SK-N-SH (cell line): ENCODE measurements around the gene HEBP1.

ENCODE experiments used
- ELF1 ChIP-seq: IDR thresholded peaks from 2 replicates; pipeline ENCODE4 v1.4.0; 2012
- GABPA ChIP-seq: IDR thresholded peaks from 2 replicates; pipeline ENCODE4 v1.4.0; 2012; ENCODE audit warnings: low read depth, mild to moderate bottlenecking
- RAD21 ChIP-seq: IDR thresholded peaks from 2 replicates; pipeline ENCODE4 v1.6.1; 2012; ENCODE audit warnings: mild to moderate bottlenecking, low read length
- SMC3 ChIP-seq: IDR thresholded peaks from 2 replicates; pipeline ENCODE4 v1.6.1; 2012; ENCODE audit warnings: low read depth, low read length, improper control_type of control experiment
- TAF1 ChIP-seq: IDR thresholded peaks from 2 replicates; pipeline ENCODE4 v1.6.1; 2012; ENCODE audit warnings: low read depth, mild to moderate bottlenecking, low read length, moderate library complexity, borderline replicate concordance
- YY1 ChIP-seq: IDR thresholded peaks from 2 replicates; pipeline ENCODE4 v1.4.0; 2012; ENCODE audit warnings: low read depth, mild to moderate bottlenecking
- TF ChIP-seq, protein P1 (sequence below): fragments of 200-600 bp; sonication (generic); IDR thresholded peaks from 2 replicates; pipeline ENCODE4 v1.6.1; 2017; ENCODE audit warnings: antibody characterized with exemption, mild to moderate bottlenecking, moderate library complexity
- TF ChIP-seq, protein P2 (sequence below): IDR thresholded peaks from 2 replicates; pipeline ENCODE4 v1.6.1; 2012; ENCODE audit warnings: mild to moderate bottlenecking, low read depth, low read length, moderate library complexity
- TF ChIP-seq, protein P3 (sequence below): IDR thresholded peaks from 2 replicates; pipeline ENCODE4; 2012
- TF ChIP-seq, protein P4 (sequence below): fragments of 150-350 bp; IDR thresholded peaks from 2 replicates; pipeline ENCODE4 v1.6.1; 2016; ENCODE audit warnings: mild to moderate bottlenecking, low read depth, low read length
- TF ChIP-seq, protein P5 (sequence below): IDR thresholded peaks from 2 replicates; pipeline ENCODE4 v1.4.0; 2012; ENCODE audit warnings: low read depth

DNA sequence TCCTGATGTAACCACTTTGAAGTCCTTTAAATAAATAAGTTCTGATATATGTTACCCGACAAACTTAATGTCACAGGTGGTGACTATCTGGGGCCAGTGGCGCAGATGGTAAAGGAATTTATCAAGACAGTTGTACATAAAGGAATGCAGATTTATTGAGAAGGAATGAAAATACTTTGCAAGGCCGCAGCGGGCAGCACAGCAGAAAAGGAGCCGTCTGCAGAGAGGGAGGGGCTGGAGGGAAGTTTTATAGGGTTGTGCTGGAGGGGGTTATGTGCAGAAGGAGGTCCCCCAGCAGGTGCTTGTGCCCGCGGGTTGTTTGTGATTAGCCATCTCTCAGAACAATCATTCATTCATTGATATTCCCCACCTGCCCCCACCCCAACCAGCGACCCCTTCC is 65.5 kb downstream of the HEBP1 start:
- TF ChIP-seq, protein P1, sequence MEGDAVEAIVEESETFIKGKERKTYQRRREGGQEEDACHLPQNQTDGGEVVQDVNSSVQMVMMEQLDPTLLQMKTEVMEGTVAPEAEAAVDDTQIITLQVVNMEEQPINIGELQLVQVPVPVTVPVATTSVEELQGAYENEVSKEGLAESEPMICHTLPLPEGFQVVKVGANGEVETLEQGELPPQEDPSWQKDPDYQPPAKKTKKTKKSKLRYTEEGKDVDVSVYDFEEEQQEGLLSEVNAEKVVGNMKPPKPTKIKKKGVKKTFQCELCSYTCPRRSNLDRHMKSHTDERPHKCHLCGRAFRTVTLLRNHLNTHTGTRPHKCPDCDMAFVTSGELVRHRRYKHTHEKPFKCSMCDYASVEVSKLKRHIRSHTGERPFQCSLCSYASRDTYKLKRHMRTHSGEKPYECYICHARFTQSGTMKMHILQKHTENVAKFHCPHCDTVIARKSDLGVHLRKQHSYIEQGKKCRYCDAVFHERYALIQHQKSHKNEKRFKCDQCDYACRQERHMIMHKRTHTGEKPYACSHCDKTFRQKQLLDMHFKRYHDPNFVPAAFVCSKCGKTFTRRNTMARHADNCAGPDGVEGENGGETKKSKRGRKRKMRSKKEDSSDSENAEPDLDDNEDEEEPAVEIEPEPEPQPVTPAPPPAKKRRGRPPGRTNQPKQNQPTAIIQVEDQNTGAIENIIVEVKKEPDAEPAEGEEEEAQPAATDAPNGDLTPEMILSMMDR, result no peak
- TF ChIP-seq ELF1, result no peak
- no peak for TF ChIP-seq RAD21
- no peak for TF ChIP-seq TAF1
- TF ChIP-seq, protein P2, sequence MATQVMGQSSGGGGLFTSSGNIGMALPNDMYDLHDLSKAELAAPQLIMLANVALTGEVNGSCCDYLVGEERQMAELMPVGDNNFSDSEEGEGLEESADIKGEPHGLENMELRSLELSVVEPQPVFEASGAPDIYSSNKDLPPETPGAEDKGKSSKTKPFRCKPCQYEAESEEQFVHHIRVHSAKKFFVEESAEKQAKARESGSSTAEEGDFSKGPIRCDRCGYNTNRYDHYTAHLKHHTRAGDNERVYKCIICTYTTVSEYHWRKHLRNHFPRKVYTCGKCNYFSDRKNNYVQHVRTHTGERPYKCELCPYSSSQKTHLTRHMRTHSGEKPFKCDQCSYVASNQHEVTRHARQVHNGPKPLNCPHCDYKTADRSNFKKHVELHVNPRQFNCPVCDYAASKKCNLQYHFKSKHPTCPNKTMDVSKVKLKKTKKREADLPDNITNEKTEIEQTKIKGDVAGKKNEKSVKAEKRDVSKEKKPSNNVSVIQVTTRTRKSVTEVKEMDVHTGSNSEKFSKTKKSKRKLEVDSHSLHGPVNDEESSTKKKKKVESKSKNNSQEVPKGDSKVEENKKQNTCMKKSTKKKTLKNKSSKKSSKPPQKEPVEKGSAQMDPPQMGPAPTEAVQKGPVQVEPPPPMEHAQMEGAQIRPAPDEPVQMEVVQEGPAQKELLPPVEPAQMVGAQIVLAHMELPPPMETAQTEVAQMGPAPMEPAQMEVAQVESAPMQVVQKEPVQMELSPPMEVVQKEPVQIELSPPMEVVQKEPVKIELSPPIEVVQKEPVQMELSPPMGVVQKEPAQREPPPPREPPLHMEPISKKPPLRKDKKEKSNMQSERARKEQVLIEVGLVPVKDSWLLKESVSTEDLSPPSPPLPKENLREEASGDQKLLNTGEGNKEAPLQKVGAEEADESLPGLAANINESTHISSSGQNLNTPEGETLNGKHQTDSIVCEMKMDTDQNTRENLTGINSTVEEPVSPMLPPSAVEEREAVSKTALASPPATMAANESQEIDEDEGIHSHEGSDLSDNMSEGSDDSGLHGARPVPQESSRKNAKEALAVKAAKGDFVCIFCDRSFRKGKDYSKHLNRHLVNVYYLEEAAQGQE, result no peak
- TF ChIP-seq, protein P3, sequence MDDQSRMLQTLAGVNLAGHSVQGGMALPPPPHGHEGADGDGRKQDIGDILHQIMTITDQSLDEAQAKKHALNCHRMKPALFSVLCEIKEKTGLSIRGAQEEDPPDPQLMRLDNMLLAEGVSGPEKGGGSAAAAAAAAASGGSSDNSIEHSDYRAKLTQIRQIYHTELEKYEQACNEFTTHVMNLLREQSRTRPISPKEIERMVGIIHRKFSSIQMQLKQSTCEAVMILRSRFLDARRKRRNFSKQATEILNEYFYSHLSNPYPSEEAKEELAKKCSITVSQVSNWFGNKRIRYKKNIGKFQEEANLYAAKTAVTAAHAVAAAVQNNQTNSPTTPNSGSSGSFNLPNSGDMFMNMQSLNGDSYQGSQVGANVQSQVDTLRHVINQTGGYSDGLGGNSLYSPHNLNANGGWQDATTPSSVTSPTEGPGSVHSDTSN, result no peak
- TF ChIP-seq SMC3, result no peak
- TF ChIP-seq GABPA, result no peak
- TF ChIP-seq, protein P4, sequence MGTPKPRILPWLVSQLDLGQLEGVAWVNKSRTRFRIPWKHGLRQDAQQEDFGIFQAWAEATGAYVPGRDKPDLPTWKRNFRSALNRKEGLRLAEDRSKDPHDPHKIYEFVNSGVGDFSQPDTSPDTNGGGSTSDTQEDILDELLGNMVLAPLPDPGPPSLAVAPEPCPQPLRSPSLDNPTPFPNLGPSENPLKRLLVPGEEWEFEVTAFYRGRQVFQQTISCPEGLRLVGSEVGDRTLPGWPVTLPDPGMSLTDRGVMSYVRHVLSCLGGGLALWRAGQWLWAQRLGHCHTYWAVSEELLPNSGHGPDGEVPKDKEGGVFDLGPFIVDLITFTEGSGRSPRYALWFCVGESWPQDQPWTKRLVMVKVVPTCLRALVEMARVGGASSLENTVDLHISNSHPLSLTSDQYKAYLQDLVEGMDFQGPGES, result no peak
- TF ChIP-seq, protein P5, sequence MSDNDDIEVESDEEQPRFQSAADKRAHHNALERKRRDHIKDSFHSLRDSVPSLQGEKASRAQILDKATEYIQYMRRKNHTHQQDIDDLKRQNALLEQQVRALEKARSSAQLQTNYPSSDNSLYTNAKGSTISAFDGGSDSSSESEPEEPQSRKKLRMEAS, result no peak
- no peak for TF ChIP-seq YY1
